Activated naive CD8-positive, alpha-beta T cell treated with anti-CD3 and anti-CD28 coated beads, Interleukin-2, amount 50 U/mL, for 24 hours (primary cell): ENCODE data around the gene ALDH1A2.
"Not testable (repeated sequence)": the region's sequence is repeated elsewhere in the genome, so short reads cannot be mapped to it uniquely, and the experiment has no call there.

Experiments used
- ATAC-seq: fragments of 150-1000 bp; cut with Tn5 transposase; one replicate; pipeline ENCODE4 v1.10.0; 2021
- DNase-seq: peaks from one replicate; pipeline ENCODE4 v3.0.0; 2021
- H3K27ac Mint-ChIP-seq: one replicate; pipeline ENCODE4 v1.8.0; 2021; ENCODE audit warnings: mild to moderate bottlenecking, mixed read lengths
- H3K27me3 Mint-ChIP-seq: one replicate; pipeline ENCODE4 v1.8.0; 2021; ENCODE audit warnings: mixed read lengths
- H3K36me3 Mint-ChIP-seq: one replicate; pipeline ENCODE4 v1.8.0; 2021; ENCODE audit warnings: low read depth, mixed read lengths
- H3K4me1 Mint-ChIP-seq: one replicate; pipeline ENCODE4 v1.8.0; 2021; ENCODE audit warnings: mixed read lengths
- H3K4me3 Mint-ChIP-seq: one replicate; pipeline ENCODE4 v1.8.0; 2021; ENCODE audit warnings: mild to moderate bottlenecking, moderate library complexity, mixed read lengths
- H3K9me3 Mint-ChIP-seq: one replicate; pipeline ENCODE4 v1.8.0; 2021; ENCODE audit warnings: mixed read lengths

ALDH1A2 gene

GRCh38 chr15:58040150-58040549 is 25.4 kb downstream of the ALDH1A2 start:
- ATAC-seq (no peak), DNase-seq (no peak)
- no peak overlapping the region for H3K27ac Mint-ChIP-seq
- H3K36me3 Mint-ChIP-seq: no peaks in the 10 kb centered on the region
- H3K27me3 Mint-ChIP-seq: peaks cover 23% of the 10 kb centered on the region
- no peak overlapping the region for H3K4me3 Mint-ChIP-seq
- H3K4me1 Mint-ChIP-seq: no peaks in the 10 kb centered on the region
- H3K9me3 Mint-ChIP-seq: no peaks in the 10 kb centered on the region

DNA sequence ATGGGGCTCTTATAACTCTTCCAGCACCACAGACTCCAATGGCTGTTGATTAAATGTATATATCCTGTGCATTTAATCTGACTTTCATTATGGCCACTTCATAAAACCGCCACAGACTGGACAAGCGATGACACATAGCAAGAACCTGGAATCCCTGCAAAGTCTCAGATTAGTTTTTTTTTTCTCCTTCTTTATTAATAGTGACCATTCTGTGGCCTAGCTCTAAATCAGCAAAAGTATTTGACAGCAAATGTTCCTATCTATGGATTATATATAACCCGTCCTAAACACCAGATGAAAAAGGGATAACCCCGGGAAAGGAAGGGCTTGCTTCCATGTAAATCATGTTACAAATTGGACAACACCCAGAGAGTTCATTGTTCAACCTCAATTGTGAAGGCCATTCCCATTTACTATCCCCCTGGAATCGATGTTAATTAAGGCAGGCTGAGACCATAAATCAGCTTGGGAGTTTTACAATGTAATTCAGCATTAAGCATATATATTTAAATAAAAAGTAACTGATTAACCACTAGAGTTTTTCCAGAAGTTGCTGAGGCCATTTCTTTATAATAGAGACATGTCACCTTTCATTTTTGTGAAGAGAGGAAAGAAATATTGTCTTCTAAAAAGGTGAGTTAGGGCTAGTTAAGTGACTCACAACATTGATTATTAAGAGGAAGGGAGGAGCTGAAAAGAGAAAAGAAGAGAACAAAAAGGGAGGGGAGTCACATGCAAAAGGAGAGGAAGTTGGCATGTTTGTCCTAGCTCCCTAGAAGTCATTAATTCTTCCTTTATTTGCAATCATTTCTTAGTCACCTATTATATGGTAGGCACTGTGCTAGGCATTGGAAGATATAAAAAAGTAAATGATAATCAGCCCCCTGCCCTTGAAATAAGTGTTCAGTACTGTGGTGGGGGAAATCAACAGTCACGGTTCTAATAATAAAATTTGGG is 26.2 kb downstream of the ALDH1A2 start:
- DNase-seq (no peak), ATAC-seq (no peak)
- H3K36me3 Mint-ChIP-seq: no peaks in the 10 kb centered on the region
- no peak overlapping the region for H3K27ac Mint-ChIP-seq
- no peaks in the 10 kb centered on the region for H3K4me1 Mint-ChIP-seq
- H3K9me3 Mint-ChIP-seq: no peaks in the 10 kb centered on the region
- H3K27me3 Mint-ChIP-seq: peaks cover 24% of the 10 kb centered on the region
- H3K4me3 Mint-ChIP-seq: no peak overlapping the region

DNA sequence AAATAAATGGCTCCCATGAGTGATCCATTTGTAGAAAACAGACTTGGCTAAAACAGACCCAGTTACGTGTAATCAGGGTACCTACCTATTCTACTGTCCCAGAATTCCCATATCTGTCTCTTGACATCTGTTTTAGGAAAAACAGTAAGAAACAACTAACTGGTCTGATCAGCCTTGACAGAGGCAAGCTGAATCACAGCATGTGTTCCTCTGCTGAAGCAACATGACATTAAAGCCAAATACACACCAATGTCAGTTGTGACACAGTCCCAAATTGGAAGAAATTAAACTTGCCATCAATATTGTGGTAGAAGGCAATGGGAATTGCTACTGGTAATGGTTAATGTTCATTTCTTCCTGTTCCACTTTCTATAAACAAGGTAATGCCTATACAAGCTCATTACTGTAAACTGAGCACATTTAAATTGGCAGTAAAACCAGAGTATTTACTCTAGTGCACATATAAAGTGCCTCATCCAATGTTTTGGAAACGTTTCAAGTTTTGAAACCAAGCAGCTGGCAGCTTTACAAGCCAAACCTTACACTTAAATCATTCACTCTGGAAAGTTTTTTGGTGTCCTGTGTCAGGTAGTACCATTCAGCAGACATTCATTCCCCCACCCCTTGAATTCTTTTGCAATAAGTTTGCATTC is 27.0 kb downstream of the ALDH1A2 start:
- H3K4me3 Mint-ChIP-seq: no peak overlapping the region
- H3K27me3 Mint-ChIP-seq: peaks cover 18% of the 10 kb centered on the region
- H3K36me3 Mint-ChIP-seq: no peaks in the 10 kb centered on the region
- DNase-seq (no peak), ATAC-seq (no peak)
- H3K4me1 Mint-ChIP-seq: no peaks in the 10 kb centered on the region
- H3K27ac Mint-ChIP-seq: no peak overlapping the region
- H3K9me3 Mint-ChIP-seq: no peaks in the 10 kb centered on the region

DNA sequence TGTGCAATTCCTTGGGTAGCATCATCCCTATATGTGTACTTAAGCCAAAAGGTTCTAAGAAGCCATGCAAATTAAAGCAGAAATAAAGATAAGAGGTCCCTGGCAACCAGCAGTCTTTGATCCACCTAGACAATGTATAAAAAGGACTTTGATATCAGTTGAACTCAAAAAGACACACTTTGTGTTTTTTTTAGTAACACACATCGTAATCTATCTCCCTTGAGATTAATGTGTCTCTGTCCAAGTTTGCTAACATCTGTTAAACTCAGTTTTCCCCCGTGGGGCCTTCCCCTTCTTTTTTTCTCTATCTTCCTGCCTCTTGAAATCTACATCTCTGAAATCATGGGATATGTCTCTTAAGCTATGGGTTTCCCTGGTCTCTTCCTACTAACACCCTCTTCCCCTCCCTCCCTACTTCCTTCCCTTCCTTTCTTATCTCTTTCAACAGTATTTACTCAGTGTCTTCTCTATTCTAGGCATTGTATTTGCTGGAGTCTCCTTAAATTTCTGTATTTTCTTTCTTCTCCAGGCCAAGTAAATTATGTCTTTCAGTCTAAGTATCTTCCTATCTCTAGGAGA is 27.7 kb downstream of the ALDH1A2 start:
- H3K9me3 Mint-ChIP-seq: no peaks in the 10 kb centered on the region
- H3K36me3 Mint-ChIP-seq: no peaks in the 10 kb centered on the region
- peaks cover 15% of the 10 kb centered on the region for H3K27me3 Mint-ChIP-seq
- no peak overlapping the region for H3K4me3 Mint-ChIP-seq
- H3K27ac Mint-ChIP-seq: no peak overlapping the region
- no peak for DNase-seq
- no peak for ATAC-seq
- no peaks in the 10 kb centered on the region for H3K4me1 Mint-ChIP-seq

DNA sequence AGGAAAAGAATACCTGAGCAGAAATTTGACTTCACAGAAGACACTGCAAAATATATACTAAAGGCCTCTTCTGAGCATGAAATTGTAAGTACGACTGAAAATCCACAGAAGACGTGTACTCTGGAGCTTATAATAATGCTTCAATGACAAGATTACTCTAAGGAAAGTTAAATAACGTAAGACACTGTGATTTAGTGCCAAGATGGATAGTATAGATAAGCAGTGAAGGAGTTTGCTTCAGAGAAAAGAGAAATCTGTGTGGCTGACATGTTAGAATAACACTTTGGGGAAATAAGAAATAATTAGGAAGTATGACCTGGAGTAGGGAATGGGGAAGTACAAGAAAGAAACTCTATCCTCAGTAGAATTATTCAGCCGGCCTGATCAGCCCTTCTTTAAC is 28.9 kb downstream of the ALDH1A2 start:
- H3K27ac Mint-ChIP-seq: no peak overlapping the region
- H3K36me3 Mint-ChIP-seq: no peaks in the 10 kb centered on the region
- peaks cover 15% of the 10 kb centered on the region for H3K27me3 Mint-ChIP-seq
- no peaks in the 10 kb centered on the region for H3K4me1 Mint-ChIP-seq
- no peaks in the 10 kb centered on the region for H3K9me3 Mint-ChIP-seq
- H3K4me3 Mint-ChIP-seq: no peak overlapping the region
- ATAC-seq (no peak), DNase-seq (no peak)

DNA sequence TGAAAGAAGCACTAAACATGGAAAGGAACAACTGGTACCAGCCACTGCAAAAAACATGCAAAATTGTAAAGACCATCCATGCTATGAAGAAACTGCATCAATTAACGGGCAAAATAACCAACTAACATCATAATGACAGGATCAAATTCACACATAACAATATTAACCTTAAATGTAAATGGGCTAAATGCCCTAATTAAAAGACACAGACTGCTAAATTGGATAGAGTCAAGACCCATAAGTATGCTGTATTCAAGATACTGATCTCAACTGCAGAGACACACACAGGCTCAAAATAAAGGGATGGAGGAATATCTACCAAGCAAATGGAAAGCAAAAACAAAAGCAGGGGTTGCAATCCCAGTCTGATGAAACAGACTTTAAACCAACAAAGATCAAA is 37.1 kb downstream of the ALDH1A2 start:
- not testable (repeated sequence) for H3K27ac Mint-ChIP-seq, DNase-seq, H3K4me1 Mint-ChIP-seq, ATAC-seq, H3K4me3 Mint-ChIP-seq, H3K36me3 Mint-ChIP-seq, H3K27me3 Mint-ChIP-seq
- H3K9me3 Mint-ChIP-seq: peaks cover 36% of the 10 kb centered on the region

- no peak overlapping the region for H3K4me3 Mint-ChIP-seq
- H3K4me1 Mint-ChIP-seq: no peaks in the 10 kb centered on the region
- peaks cover 13% of the 10 kb centered on the region for H3K27me3 Mint-ChIP-seq
- no peak for ATAC-seq
- H3K27ac Mint-ChIP-seq: no peak overlapping the region
- no peaks in the 10 kb centered on the region for H3K36me3 Mint-ChIP-seq
- H3K9me3 Mint-ChIP-seq: peaks cover 48% of the 10 kb centered on the region
- DNase-seq: no peak
These were observed 39.0 kb downstream of the ALDH1A2 start for GRCh38 chr15:58026552-58026951.

DNA sequence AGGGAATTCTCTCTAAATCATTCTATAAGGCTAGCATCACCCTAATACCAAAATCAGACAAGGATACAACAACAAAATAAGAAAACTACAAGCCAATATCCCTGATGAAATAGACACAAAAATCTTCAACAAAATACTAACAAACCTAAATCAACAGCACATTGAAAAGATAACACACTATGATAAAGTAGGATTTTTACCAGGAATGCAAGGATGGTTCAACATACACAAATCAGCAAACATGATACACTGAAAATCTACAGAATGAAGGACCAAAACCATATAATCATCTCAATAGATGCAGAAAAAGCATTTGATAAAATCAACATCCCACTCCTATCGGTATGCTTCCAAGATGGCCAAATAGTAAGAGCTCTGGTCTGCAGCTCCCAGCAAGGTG is 39.5 kb downstream of the ALDH1A2 start:
- Mint-ChIP-seq H3K9me3 (peaks cover 48% of the 10 kb centered on the region), H3K4me1 (no peaks in the 10 kb centered on the region), H3K27me3 (peaks cover 14% of the 10 kb centered on the region), H3K4me3 (no peak overlapping the region), H3K27ac (no peak overlapping the region), H3K36me3 (no peaks in the 10 kb centered on the region)
- DNase-seq (no peak), ATAC-seq (no peak)

- H3K4me1 Mint-ChIP-seq: no peaks in the 10 kb centered on the region
- no peak overlapping the region for H3K4me3 Mint-ChIP-seq
- H3K36me3 Mint-ChIP-seq: no peaks in the 10 kb centered on the region
- H3K27me3 Mint-ChIP-seq: peaks cover 17% of the 10 kb centered on the region
- H3K9me3 Mint-ChIP-seq: peaks cover 31% of the 10 kb centered on the region
- no peak overlapping the region for H3K27ac Mint-ChIP-seq
- no peak for DNase-seq
- ATAC-seq: no peak
These were observed 43.9 kb downstream of the ALDH1A2 start for GRCh38 chr15:58021332-58022230.

DNA sequence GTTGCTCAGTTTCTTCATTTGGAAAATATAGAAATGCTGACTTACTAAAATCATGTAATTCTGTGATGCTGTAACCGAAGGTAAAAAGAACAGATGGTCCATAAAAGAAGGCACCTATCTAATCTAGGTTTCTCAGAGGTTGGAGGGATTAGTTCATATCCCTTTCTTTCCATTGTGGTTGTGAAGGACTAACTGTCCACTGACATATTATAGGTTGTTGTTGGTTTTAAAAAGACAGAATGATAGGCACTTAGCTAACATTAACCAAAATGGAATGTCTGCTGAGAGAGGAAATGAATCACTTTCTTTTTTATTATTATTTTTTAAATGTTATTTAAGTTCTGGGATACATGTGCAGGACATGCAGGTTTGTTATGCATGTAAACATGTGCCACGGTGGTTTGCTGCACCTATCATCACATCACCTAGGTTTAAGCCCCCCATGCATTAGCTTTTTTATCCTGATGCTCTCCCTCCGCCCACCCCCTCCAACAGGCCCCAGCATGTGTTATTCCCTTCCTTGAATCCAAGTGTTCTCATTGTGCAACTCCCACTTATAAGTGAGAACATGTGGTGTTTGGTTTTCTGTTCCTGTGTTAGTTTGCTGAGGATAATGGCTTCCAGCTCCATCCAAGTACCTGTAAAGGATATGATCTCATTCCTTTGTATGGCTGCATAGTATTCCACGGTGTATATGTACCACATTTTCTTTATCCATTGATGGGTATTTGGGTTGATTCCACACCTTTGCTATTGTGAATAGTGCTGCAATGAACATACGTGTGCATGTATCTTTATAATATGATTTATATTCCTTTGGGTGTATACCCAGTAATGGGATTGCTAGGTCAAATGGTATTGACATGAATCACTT is 45.8 kb downstream of the ALDH1A2 start:
- Mint-ChIP-seq H3K4me3 (no peak overlapping the region), H3K36me3 (no peaks in the 10 kb centered on the region), H3K27me3 (peaks cover 26% of the 10 kb centered on the region), H3K4me1 (no peaks in the 10 kb centered on the region), H3K9me3 (peaks cover 18% of the 10 kb centered on the region), H3K27ac (no peak overlapping the region)
- DNase-seq (no peak), ATAC-seq (no peak)

DNA sequence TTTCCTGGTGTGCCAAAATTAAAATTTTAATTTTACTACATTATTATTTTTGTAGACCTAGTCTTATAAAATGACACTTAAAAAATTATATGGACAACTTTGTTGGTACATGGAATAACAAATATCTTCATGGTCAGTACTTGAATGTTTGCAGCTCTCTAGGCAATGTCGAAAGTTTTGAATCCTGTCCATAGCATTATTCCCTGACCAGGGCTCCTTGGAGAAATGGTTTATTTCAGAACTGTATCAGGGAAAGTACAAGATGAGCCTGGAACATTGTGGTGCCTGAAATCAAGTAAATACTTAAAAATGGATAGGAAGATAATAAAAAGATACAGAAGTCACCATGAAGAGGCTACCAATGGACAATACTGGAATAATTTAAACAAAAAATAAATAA is 47.6 kb downstream of the ALDH1A2 start:
- no peak for ATAC-seq
- Mint-ChIP-seq H3K27me3 (peaks cover 39% of the 10 kb centered on the region), H3K9me3 (peaks cover 7% of the 10 kb centered on the region), H3K4me3 (no peak overlapping the region), H3K4me1 (no peaks in the 10 kb centered on the region), H3K27ac (no peak overlapping the region), H3K36me3 (no peaks in the 10 kb centered on the region)
- DNase-seq: no peak

- Mint-ChIP-seq H3K36me3 (no peaks in the 10 kb centered on the region), H3K4me1 (no peaks in the 10 kb centered on the region), H3K27ac (no peak overlapping the region), H3K27me3 (peaks cover 36% of the 10 kb centered on the region), H3K4me3 (no peak overlapping the region), H3K9me3 (no peaks in the 10 kb centered on the region)
- no peak for ATAC-seq
- DNase-seq: no peak
These were observed 48.8 kb downstream of the ALDH1A2 start for GRCh38 chr15:58016581-58017175.

DNA sequence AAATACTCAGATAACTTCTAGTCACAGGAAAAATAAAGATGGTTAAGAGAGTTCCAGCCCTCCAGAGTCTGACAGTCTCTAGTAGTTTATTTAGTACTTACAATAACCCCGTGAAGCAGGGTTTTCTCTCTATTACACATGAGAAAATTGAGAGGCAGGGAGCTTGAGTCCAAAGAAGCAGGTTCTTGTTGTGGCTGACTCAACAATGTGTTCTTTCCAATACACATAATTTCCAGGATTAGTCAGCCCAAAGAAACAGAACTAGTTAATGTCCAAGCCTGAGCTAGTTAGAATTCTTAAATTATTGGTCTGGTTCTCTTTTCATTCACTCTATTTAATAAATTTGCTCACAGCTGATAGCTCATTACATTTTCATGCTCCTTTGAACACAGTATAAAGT is 49.9 kb downstream of the ALDH1A2 start:
- ATAC-seq: no peak
- H3K4me3 Mint-ChIP-seq: no peak overlapping the region
- H3K9me3 Mint-ChIP-seq: no peaks in the 10 kb centered on the region
- DNase-seq: no peak
- H3K27me3 Mint-ChIP-seq: peaks cover 34% of the 10 kb centered on the region
- no peaks in the 10 kb centered on the region for H3K36me3 Mint-ChIP-seq
- no peaks in the 10 kb centered on the region for H3K4me1 Mint-ChIP-seq
- H3K27ac Mint-ChIP-seq: no peak overlapping the region
